A673 (cell line): Measurements from ENCODE around the gene MSRB3.

Experiments used
- CTCF ChIP-seq: fragments of 300-800, 200-600 bp; sonication (generic); conservative IDR thresholded peaks from 2 replicates; pipeline ENCODE4 v1.5.1; 2017; ENCODE audit warnings: low read depth, mild to moderate bottlenecking, antibody characterized with exemption, low read length, moderate library complexity, mixed read lengths
- EZH2 ChIP-seq: fragments of 200-600 bp; sonication (generic); IDR thresholded peaks from 2 replicates; pipeline ENCODE4 v1.6.1; 2017; ENCODE audit warnings: borderline replicate concordance, low read depth, mild to moderate bottlenecking, mixed read lengths, antibody characterized with exemption, low read length; ENCODE audit not compliant: poor library complexity, severe bottlenecking

GRCh38 chr12:65501935-65502334 is 223.5 kb downstream of the MSRB3 start:
- TF ChIP-seq EZH2 (no peak), CTCF (no peak)
